Right cardiac atrium (tissue), 5 donors: ENCODE measurements around the gene AUNIP. TPM values are rescaled to one million over a fixed set of nuclear protein-coding genes. Genes with fewer than 3 reads are reported as not detected.

Experiments used
- ATAC-seq, 2 donors: fragments of 200-7000 bp; cut with Tn5 transposase; one replicate each; pipeline versions ENCODE4 v1.8.0 to v1.9.1; 2020; ENCODE audit warnings: moderate library complexity in 2 of 2, mild to moderate bottlenecking in 1 of 2
- DNase-seq, 3 donors: peaks; one replicate each; pipeline ENCODE4 v3.0.0-alpha.2; 2020
- H3K27ac ChIP-seq: one replicate; pipeline ENCODE4 v1.5.1; 2013; ENCODE audit warnings: mild to moderate bottlenecking, low read length, control low read depth, moderate library complexity
- H3K27me3 ChIP-seq: one replicate; pipeline ENCODE4 v1.6.1; 2013; ENCODE audit not compliant: control insufficient read depth, insufficient read depth
- H3K4me1 ChIP-seq: one replicate; pipeline ENCODE4 v1.6.1; 2013; ENCODE audit warnings: low read length; ENCODE audit not compliant: control insufficient read depth, insufficient read depth
- H3K4me3 ChIP-seq: one replicate; pipeline ENCODE4 v1.5.1; 2013; ENCODE audit warnings: low read length, control low read depth
- H3K9me3 ChIP-seq: one replicate; pipeline ENCODE4 v1.6.1; 2013; ENCODE audit warnings: low read length; ENCODE audit not compliant: control insufficient read depth
- WGBS: extraction: QIAGEN DNeasy Blood & Tissue Kit; methylation state at CpG from one replicate; pipeline ENCODE4 v1.1.7; 2013; 5-methylcytosine and 5-hydroxymethylcytosine counted together
- intact Hi-C, 4 donors: fragments of 100-400 bp; cut with DNase I; formaldehyde crosslinking; loops; one replicate each; pipeline versions ENCODE4 v1.11.0 to v1.14.0; 2022 to 2023
- long read RNA-seq, 4 donors: library from polyadenylated mRNA; unstranded; transcript quantifications; one replicate each; pipeline ENCODE4 v2.0.0, GENCODE V29; 2020 to 2021
- polyA plus RNA-seq: library from polyadenylated mRNA; stranded (reverse); fragments of 200-250 nt; gene quantifications from one replicate; pipeline ENCODE4 v1.2.3, GENCODE V29; 2013
- total RNA-seq, 4 donors: library from RNA; stranded (reverse); fragmentation: NEBNext Ultra II Directional; extraction: Animal tissue kit (Norgen Biotek cat#: 25700); gene quantifications; one replicate each; pipeline ENCODE4 v1.2.1, GENCODE V29; 2021
- donor health status: healthy with polysubstance abuse.
- donor health status: DM: no; HTN: yes; CAD: no.
- donor health status: DM: no; HTN: no; CAD: no.
- donor health status: DM: no; HTN: yes; CAD: no; lungs with severe emphysema.
- donor health status: DM: yes; HTN: yes; CAD: no.

The AUNIP gene
- total RNA-seq (under 1 TPM in 1 of 4 donors, not detected in 3; 0.34 TPM), polyA plus RNA-seq (not detected)
- long read RNA-seq, donor 1: 0 reads
- long read RNA-seq, donor 2: 0 reads
- long read RNA-seq, donor 3, partial matches to known transcripts: 0 of 1 reads
- long read RNA-seq, donor 3, other reads (novel, unspliced or antisense): 1 of 1 reads
- long read RNA-seq, donor 4: 0 reads

- 1% methylated on average over 77 of the region's 77 CpGs for WGBS
- ATAC-seq (peak; percentile 97), DNase-seq (peak; percentile 90 to 95 (median 95))
- peak within 1 kb of the TSS; percentile 5 for H3K27ac ChIP-seq
- no peaks in the 10 kb centered on the region for H3K9me3 ChIP-seq
- H3K4me3 ChIP-seq: peak within 1 kb of the TSS; percentile 71
- H3K4me1 ChIP-seq: no peaks in the 10 kb centered on the region
- intact Hi-C loops: no loop called here
- no peaks in the 10 kb centered on the region for H3K27me3 ChIP-seq
Measured at GRCh38 chr1:25858906-25859789, at the start of gene AUNIP. AUNIP (minus strand) TSS chr1:25859457; CDS start chr1:25859357, 100 bp downstream.

- ATAC-seq (no peak), DNase-seq (no peak)
- H3K4me1 ChIP-seq: no peaks in the 10 kb centered on the region
- WGBS: 33% methylated on average over 10 of the region's 10 CpGs
- H3K27me3 ChIP-seq: no peaks in the 10 kb centered on the region
- intact Hi-C loops: no loop called here
- H3K9me3 ChIP-seq: no peaks in the 10 kb centered on the region
- no peak overlapping the region for H3K27ac ChIP-seq
- H3K4me3 ChIP-seq: no peak overlapping the region
Measured at GRCh38 chr1:25909040-25909439, 49.8 kb upstream of the AUNIP start.

- intact Hi-C loops: no loop called here
- H3K9me3 ChIP-seq: no peaks in the 10 kb centered on the region
- H3K27ac ChIP-seq: no peak overlapping the region
- DNase-seq: no peak
- WGBS: 57% methylated on average over 1 of the region's 1 CpG
- no peaks in the 10 kb centered on the region for H3K4me1 ChIP-seq
- ATAC-seq: no peak
- no peaks in the 10 kb centered on the region for H3K27me3 ChIP-seq
- no peak overlapping the region for H3K4me3 ChIP-seq
Measured at GRCh38 chr1:25908161-25908560, 48.9 kb upstream of the AUNIP start.

- Histone ChIP-seq H3K27me3 (no peaks in the 10 kb centered on the region), H3K4me3 (no peak overlapping the region), H3K4me1 (no peaks in the 10 kb centered on the region), H3K27ac (no peak overlapping the region), H3K9me3 (no peaks in the 10 kb centered on the region)
- ATAC-seq: no peak
- WGBS: 86% methylated on average over 6 of the region's 6 CpGs
- no peak for DNase-seq
- intact Hi-C loops: no loop called here
Measured at GRCh38 chr1:25907601-25908000, 48.3 kb upstream of the AUNIP start.

- Histone ChIP-seq H3K4me3 (peak overlapping the region; percentile 73), H3K27me3 (no peaks in the 10 kb centered on the region), H3K27ac (no peak overlapping the region), H3K4me1 (no peaks in the 10 kb centered on the region), H3K9me3 (no peaks in the 10 kb centered on the region)
- WGBS: 18% methylated on average over 34 of the region's 34 CpGs
- intact Hi-C loops: no loop called here
- ATAC-seq: peak; percentile 1 to 4
- DNase-seq: peak in 1 of 3 donors; percentile 62
Measured at GRCh38 chr1:25906644-25907300, 47.5 kb upstream of the AUNIP start.

GRCh38 chr1:25905680-25906643, 46.7 kb upstream of the AUNIP start, which contains the start of gene STMN1:
STMN1 (minus strand) TSS chr1:25906419; CDS start chr1:25904676, 1,743 bp downstream.
- Histone ChIP-seq H3K4me1 (no peaks in the 10 kb centered on the region), H3K9me3 (no peaks in the 10 kb centered on the region), H3K27ac (no peak within 1 kb of the TSS), H3K4me3 (peak within 1 kb of the TSS; percentile 73), H3K27me3 (no peaks in the 10 kb centered on the region)
- ATAC-seq: peak; percentile 95 to 96
- intact Hi-C loops: no loop called here
- DNase-seq: peak; percentile 89 to 96 (median 96)
- WGBS: under 1% methylated on average over 102 of the region's 102 CpGs

- intact Hi-C loops: no loop called here
- WGBS: 1% methylated on average over 34 of the region's 34 CpGs
- peak; percentile 97 for ATAC-seq
- Histone ChIP-seq H3K9me3 (no peaks in the 10 kb centered on the region), H3K4me3 (peak overlapping the region; percentile 73), H3K27me3 (no peaks in the 10 kb centered on the region), H3K4me1 (no peaks in the 10 kb centered on the region), H3K27ac (no peak overlapping the region)
- DNase-seq: peak; percentile 93 to 98 (median 98)
Measured at GRCh38 chr1:25904943-25905679, 45.9 kb upstream of the AUNIP start.

- ATAC-seq: no peak
- intact Hi-C loops: no loop called here
- DNase-seq: no peak
- Histone ChIP-seq H3K27me3 (no peaks in the 10 kb centered on the region), H3K4me3 (no peak overlapping the region), H3K9me3 (no peaks in the 10 kb centered on the region), H3K27ac (no peak overlapping the region), H3K4me1 (no peaks in the 10 kb centered on the region)
- WGBS: 83% methylated on average over 3 of the region's 3 CpGs
Measured at GRCh38 chr1:25903986-25904385, 44.7 kb upstream of the AUNIP start.

- H3K4me3 ChIP-seq: no peak overlapping the region
- no peak for ATAC-seq
- no peaks in the 10 kb centered on the region for H3K4me1 ChIP-seq
- H3K9me3 ChIP-seq: no peaks in the 10 kb centered on the region
- DNase-seq: no peak
- intact Hi-C loops: no loop called here
- no peaks in the 10 kb centered on the region for H3K27me3 ChIP-seq
- no peak overlapping the region for H3K27ac ChIP-seq
- 94% methylated on average over 3 of the region's 3 CpGs for WGBS
Measured at GRCh38 chr1:25902462-25902861, 43.2 kb upstream of the AUNIP start.

GRCh38 chr1:25900219-25900618, 41.0 kb upstream of the AUNIP start:
- DNase-seq (no peak), ATAC-seq (no peak)
- WGBS: 89% methylated on average over 5 of the region's 5 CpGs
- Histone ChIP-seq H3K9me3 (no peaks in the 10 kb centered on the region), H3K4me1 (no peaks in the 10 kb centered on the region), H3K4me3 (no peak overlapping the region), H3K27ac (no peak overlapping the region), H3K27me3 (no peaks in the 10 kb centered on the region)
- intact Hi-C loops: no loop called here
